Choroid plexus epithelial cell (primary cell): ENCODE data around the gene BPI.
"Not testable (repeated sequence)": the region's sequence is repeated elsewhere in the genome, so short reads cannot be mapped to it uniquely, and the experiment has no call there.

ENCODE experiments used
- DNase-seq: peaks from one replicate; pipeline ENCODE4 v3.0.0-alpha.2; 2010; ENCODE audit warnings: low read depth
- H3K4me3 ChIP-seq: 2 replicates; pipeline ENCODE4 v1.5.1; 2011; ENCODE audit warnings: low read depth, mild to moderate bottlenecking, control low read depth, low read length, moderate library complexity
- CTCF ChIP-seq: conservative IDR thresholded peaks from 2 replicates; pipeline ENCODE4 v1.5.1; 2011; ENCODE audit warnings: low read depth, mild to moderate bottlenecking, control low read depth, inconsistent platforms, low read length, moderate library complexity

The BPI gene

GRCh38 chr20:38277285-38277684, 26.7 kb upstream of the BPI start:
- DNase-seq: no peak
- no peak overlapping the region for H3K4me3 ChIP-seq
- no peak for TF ChIP-seq CTCF

- TF ChIP-seq CTCF: no peak
- DNase-seq: no peak
- no peak overlapping the region for H3K4me3 ChIP-seq
Measured at GRCh38 chr20:38277691-38278090, 26.3 kb upstream of the BPI start.

- no peak for TF ChIP-seq CTCF
- DNase-seq: peak; percentile 91
- H3K4me3 ChIP-seq: no peak overlapping the region
Measured at GRCh38 chr20:38278131-38278530, 25.8 kb upstream of the BPI start.

GRCh38 chr20:38278763-38279162, 25.2 kb upstream of the BPI start:
- DNase-seq: no peak
- no peak overlapping the region for H3K4me3 ChIP-seq
- TF ChIP-seq CTCF: no peak

GRCh38 chr20:38281176-38281915, 22.6 kb upstream of the BPI start:
- peak; percentile 18 for TF ChIP-seq CTCF
- DNase-seq, H3K4me3 ChIP-seq: not testable (repeated sequence)

GRCh38 chr20:38283236-38283635, 20.7 kb upstream of the BPI start:
- TF ChIP-seq CTCF: no peak
- no peak overlapping the region for H3K4me3 ChIP-seq
- no peak for DNase-seq

GRCh38 chr20:38284066-38284650, 19.8 kb upstream of the BPI start:
- DNase-seq: not testable (repeated sequence)

More at GRCh38 chr20:38284066-38284650, 19.8 kb upstream of the BPI start:
- not testable (repeated sequence) for H3K4me3 ChIP-seq
